GM12864 (cell line): ENCODE measurements around the gene SHISAL2A.
"Not testable (repeated sequence)": the region's sequence is repeated elsewhere in the genome, so short reads cannot be mapped to it uniquely, and the experiment has no call there.

Experiments used
- DNase-seq: peaks from one replicate; pipeline ENCODE4 v3.0.0-alpha.2; 2011; ENCODE audit warnings: low read depth
- H3K4me3 ChIP-seq: 2 replicates; pipeline ENCODE4 v1.5.1; 2011; ENCODE audit warnings: mild to moderate bottlenecking, low read depth, low read length, control low read depth
- TF ChIP-seq, protein P1 (sequence below): IDR thresholded peaks from 2 replicates; pipeline ENCODE4 v1.5.1; 2011; ENCODE audit warnings: low read depth, mild to moderate bottlenecking, moderate library complexity, low read length, control low read depth, inconsistent platforms; ENCODE audit errors: missing control alignments

Gene SHISAL2A

DNA sequence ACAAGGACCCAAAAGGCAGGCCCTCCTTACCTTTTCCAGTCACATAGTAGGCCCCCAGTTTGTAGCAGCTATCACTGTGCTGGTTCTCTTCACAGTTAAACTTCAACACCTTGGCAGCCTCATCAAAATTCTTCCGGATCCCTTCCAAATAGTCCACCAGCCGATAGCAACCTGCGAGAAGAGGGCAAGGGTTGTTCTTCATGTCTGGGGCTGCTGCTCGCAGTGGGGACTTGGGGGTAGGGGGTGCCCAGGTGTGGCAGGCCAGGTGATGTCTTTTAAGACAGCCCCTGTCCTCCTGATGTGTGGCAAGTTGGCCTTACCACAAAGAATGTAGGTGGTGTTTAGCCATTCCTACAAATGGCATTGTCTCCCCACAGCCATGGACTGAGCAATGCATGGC lies 59.7 kb downstream of the SHISAL2A start:
- TF ChIP-seq, protein P1, sequence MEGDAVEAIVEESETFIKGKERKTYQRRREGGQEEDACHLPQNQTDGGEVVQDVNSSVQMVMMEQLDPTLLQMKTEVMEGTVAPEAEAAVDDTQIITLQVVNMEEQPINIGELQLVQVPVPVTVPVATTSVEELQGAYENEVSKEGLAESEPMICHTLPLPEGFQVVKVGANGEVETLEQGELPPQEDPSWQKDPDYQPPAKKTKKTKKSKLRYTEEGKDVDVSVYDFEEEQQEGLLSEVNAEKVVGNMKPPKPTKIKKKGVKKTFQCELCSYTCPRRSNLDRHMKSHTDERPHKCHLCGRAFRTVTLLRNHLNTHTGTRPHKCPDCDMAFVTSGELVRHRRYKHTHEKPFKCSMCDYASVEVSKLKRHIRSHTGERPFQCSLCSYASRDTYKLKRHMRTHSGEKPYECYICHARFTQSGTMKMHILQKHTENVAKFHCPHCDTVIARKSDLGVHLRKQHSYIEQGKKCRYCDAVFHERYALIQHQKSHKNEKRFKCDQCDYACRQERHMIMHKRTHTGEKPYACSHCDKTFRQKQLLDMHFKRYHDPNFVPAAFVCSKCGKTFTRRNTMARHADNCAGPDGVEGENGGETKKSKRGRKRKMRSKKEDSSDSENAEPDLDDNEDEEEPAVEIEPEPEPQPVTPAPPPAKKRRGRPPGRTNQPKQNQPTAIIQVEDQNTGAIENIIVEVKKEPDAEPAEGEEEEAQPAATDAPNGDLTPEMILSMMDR, result no peak
- H3K4me3 ChIP-seq, result no peak overlapping the region
- no peak for DNase-seq

DNA sequence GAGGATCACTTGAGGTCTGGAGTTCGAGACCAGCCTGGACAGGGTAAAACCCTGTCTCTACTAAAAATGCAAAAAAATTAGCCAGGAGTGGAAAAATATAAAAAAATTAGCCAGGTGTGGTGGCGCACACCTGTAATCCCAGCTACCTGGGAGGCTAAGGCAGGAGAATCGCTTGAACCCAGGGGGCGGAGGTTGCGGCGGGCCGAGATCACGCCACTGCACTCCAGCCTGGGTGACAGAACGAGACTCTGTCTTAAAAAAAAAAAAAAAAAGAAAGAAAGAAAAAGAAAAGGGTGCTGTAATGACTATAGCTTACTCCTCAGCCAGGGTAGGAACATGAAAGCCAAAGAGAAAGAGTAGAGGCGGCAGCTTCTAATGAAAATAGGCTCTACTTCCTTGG lies 60.4 kb downstream of the SHISAL2A start:
- not testable (repeated sequence) for DNase-seq, H3K4me3 ChIP-seq

DNA sequence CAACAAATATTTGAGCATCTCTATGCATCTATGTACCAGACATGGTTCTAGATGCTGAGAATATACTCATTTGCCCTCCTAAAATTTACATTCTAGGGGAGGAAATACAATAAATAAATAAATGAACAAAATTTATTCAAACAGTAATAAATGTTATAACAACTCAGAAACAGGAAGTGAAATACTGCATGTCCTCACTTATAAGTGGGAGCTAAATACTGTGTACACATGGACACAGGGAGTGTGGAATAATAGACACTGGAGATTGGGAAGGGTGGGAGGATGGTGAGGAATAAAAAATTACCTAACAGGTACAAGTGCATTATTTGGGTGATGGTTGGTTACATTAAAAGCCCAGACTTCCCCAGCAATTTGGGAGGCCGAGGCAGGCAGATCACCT lies 60.9 kb downstream of the SHISAL2A start:
- DNase-seq, result no peak
- H3K4me3 ChIP-seq, result no peak overlapping the region
- TF ChIP-seq, protein P1, result no peak

GRCh38 chr1:52695627-52696026 lies 62.7 kb downstream of the SHISAL2A start:
- TF ChIP-seq, protein P1, result no peak
- no peak overlapping the region for H3K4me3 ChIP-seq
- DNase-seq, result no peak

DNA sequence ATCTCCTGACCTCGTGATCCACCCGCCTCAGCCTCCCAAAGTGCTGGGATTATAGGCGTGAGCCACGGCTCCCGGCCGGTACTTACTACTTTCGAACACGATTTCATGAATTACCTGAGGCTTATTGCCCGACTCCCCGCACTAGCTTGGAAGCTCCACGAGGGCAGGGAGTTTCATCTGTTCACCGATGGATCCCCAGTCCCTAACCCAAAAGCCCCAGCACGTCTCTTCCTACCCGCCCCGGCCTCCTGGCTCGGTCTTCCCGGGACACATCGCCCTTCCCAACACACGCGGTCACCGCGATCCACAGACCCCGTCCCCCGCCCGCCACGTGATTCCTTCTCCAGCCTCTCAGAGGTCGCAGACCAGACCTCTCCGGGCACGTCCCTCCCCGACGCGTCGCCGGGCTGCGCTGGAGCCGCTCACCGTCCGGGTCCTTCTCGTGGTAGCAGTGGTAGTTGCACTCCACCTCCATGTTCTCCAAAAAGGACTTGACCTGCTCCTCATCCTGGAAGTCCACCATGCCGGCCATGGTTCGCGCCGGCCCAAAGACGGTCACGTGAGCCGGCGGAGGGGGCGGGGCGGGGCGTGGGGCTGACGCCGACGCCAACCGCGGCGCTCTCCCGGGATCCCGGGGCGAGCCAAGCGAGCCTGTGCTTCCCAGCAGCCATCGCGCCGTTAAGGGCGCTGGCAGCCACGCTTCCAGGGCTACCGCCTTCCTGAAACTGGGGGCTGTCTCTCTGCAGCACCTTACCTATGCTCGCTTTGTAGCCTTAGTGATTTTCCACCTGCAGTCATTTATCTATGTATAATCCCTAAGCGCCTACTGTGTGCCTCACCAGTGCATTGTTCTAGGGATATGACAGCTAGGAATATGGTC lies 65.1 kb downstream of the SHISAL2A start, which contains the start of gene COA7:
Gene COA7, minus strand, starts transcription at position 553 of the 880 bp plus-strand sequence. Its CDS starts 21 bp downstream, at position 532.
- DNase-seq, result peak; percentile 24
- peak within 1 kb of the TSS; percentile 71 for H3K4me3 ChIP-seq
- TF ChIP-seq, protein P1, result no peak

GRCh38 chr1:52702886-52703787 lies 70.2 kb downstream of the SHISAL2A start:
- peak overlapping the region; percentile 67 for H3K4me3 ChIP-seq
- DNase-seq, result peak; percentile 92
- TF ChIP-seq, protein P1, result no peak

DNA sequence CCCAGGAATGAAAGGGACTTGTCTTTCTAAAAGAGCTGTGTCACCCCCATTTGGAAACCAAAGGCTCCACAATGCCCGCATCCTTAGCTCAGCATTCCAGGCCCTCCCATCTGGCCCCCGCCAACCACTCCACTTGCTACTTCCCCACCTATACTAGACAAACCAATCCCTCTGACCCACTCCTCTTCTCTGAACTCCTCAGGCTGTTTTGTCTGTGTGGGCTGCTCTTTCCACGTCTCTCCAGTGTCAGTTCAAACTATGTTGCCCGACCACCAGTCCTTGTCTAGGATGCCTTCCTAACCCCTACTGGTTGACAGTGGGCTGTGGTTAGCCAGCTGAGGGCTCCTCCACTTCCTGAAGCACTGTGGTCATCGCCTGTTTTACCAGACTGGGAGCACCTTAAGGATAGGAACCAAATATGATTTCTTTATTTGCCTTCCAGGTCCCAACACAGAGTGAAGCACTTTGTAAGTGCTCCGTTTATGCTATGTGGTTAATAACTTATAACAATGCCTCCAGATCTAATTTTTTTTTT lies 73.2 kb downstream of the SHISAL2A start:
- TF ChIP-seq, protein P1, result no peak
- H3K4me3 ChIP-seq, result no peak overlapping the region
- no peak for DNase-seq
